Astrocyte of the spinal cord (primary cell): Measurements from ENCODE around the gene HDAC7.

Experiments
- DNase-seq: peaks from one replicate; pipeline ENCODE4 v3.0.0; 2011; ENCODE audit warnings: low read depth, low spot score
- H3K4me3 ChIP-seq: 2 replicates; pipeline ENCODE4 v1.5.1; 2011; ENCODE audit warnings: low read depth, mild to moderate bottlenecking, low read length, moderate library complexity
- CTCF ChIP-seq: IDR thresholded peaks from 2 replicates; pipeline ENCODE4 v1.5.1; 2012; ENCODE audit warnings: low read depth, mild to moderate bottlenecking, low read length, inconsistent platforms
- in situ Hi-C: cut with HindIII; loops from 2 replicates; pipeline ENCODE4 v1.10.0; 2017; ENCODE audit warnings: low sequenced_read_pairs

The HDAC7 gene

GRCh38 chr12:47823422-47824086 lies 3.9 kb upstream of the HDAC7 start:
- no peak for DNase-seq
- no peak overlapping the region for H3K4me3 ChIP-seq
- no peak for TF ChIP-seq CTCF
- in situ Hi-C loops, result no loop called here

- in situ Hi-C loops, result no loop called here
- no peak for DNase-seq
- H3K4me3 ChIP-seq, result no peak overlapping the region
- TF ChIP-seq CTCF, result no peak
Measured at GRCh38 chr12:47822863-47823262, 3.2 kb upstream of the HDAC7 start.

- no peak for TF ChIP-seq CTCF
- no peak for DNase-seq
- H3K4me3 ChIP-seq, result no peak overlapping the region
- in situ Hi-C loops, result no loop called here
Measured at GRCh38 chr12:47822401-47822800, 2.7 kb upstream of the HDAC7 start.

GRCh38 chr12:47821346-47821706 lies 1.6 kb upstream of the HDAC7 start:
- no peak for DNase-seq

GRCh38 chr12:47820631-47821345 lies 1.1 kb upstream of the HDAC7 start:
- in situ Hi-C loops, result no loop called here
- TF ChIP-seq CTCF, result no peak
- peak; percentile 96 for DNase-seq
- H3K4me3 ChIP-seq, result peak overlapping the region; percentile 71

More at GRCh38 chr12:47821346-47821706, 1.6 kb upstream of the HDAC7 start:
- in situ Hi-C loops, result no loop called here
- TF ChIP-seq CTCF, result no peak
- no peak overlapping the region for H3K4me3 ChIP-seq

GRCh38 chr12:47819138-47819895 lies 386 bp downstream of the HDAC7 start:
- in situ Hi-C loops, result no loop called here
- no peak for DNase-seq
- peak; percentile 35 for TF ChIP-seq CTCF
- H3K4me3 ChIP-seq, result peak overlapping the region; percentile 71
